Bronchial epithelial cell (primary cell): ENCODE data around the gene GLB1L. TPM values are rescaled to one million over a fixed set of nuclear protein-coding genes. Genes with fewer than 3 reads are reported as not detected.

Experiments
- DNase-seq: peaks from one replicate; pipeline ENCODE4 v3.0.0-alpha.2; 2010; ENCODE audit warnings: low read depth
- FAIRE-seq: peaks from 2 replicates; lab custom pipeline; 2011; peaks lifted over from hg19 to GRCh38; lab: Jason Lieb, UNC
- H3K27me3 ChIP-seq: 2 replicates; pipeline ENCODE4 v1.5.1; 2011; ENCODE audit warnings: low read length; ENCODE audit not compliant: control insufficient read depth, insufficient read depth
- H3K36me3 ChIP-seq: 2 replicates; pipeline ENCODE4 v1.5.1; 2011; ENCODE audit warnings: low read length; ENCODE audit not compliant: control insufficient read depth, insufficient read depth
- H3K4me3 ChIP-seq: 2 replicates; pipeline ENCODE4 v1.5.1; 2011; ENCODE audit warnings: mild to moderate bottlenecking, low read depth, low read length, control low read depth
- CTCF ChIP-seq: IDR thresholded peaks from 2 replicates; pipeline ENCODE4 v1.5.1; 2011; ENCODE audit warnings: mild to moderate bottlenecking, moderate library complexity, low read length, control low read depth, inconsistent platforms; ENCODE audit not compliant: insufficient read depth, severe bottlenecking
- total RNA-seq: library from RNA; depleted of rRNA; stranded (reverse); fragments of >200 nt; gene quantifications from 2 replicates; pipeline ENCODE4 v1.2.1, GENCODE V29; 2014

Gene GLB1L
- total RNA-seq, 1 donor from 2014 or later: 3.7 TPM

GRCh38 chr2:219220652-219221402 is 24.4 kb downstream of the GLB1L start:
- DNase-seq (no peak), FAIRE-seq (no peak)
- Histone ChIP-seq H3K4me3 (no peak overlapping the region), H3K27me3 (no peaks in the 10 kb centered on the region), H3K36me3 (peaks cover 50% of the 10 kb centered on the region)
- TF ChIP-seq CTCF: no peak

- FAIRE-seq: no peak
- DNase-seq: no peak
- Histone ChIP-seq H3K36me3 (peaks cover 49% of the 10 kb centered on the region), H3K4me3 (no peak overlapping the region), H3K27me3 (no peaks in the 10 kb centered on the region)
- no peak for TF ChIP-seq CTCF
These were observed 25.3 kb downstream of the GLB1L start for GRCh38 chr2:219219784-219220532.

GRCh38 chr2:219218732-219219701 is 26.2 kb downstream of the GLB1L start, which contains the start of gene ABCB6:
Gene ABCB6, minus strand, starts transcription at chr2:219218958. Its CDS starts 285 bp downstream, at chr2:219218673.
- FAIRE-seq (no peak), DNase-seq (peak; percentile 74)
- peaks cover 50% of the 10 kb centered on the region for H3K36me3 ChIP-seq

GRCh38 chr2:219218217-219218731 is 27.0 kb downstream of the GLB1L start:
- Histone ChIP-seq H3K36me3 (peaks cover 48% of the 10 kb centered on the region), H3K27me3 (no peaks in the 10 kb centered on the region), H3K4me3 (peak overlapping the region; percentile 75)
- peak; percentile 1 for TF ChIP-seq CTCF
- no peak for FAIRE-seq
- peak; percentile 51 for DNase-seq

More at GRCh38 chr2:219218732-219219701, 26.2 kb downstream of the GLB1L start, which contains the start of gene ABCB6:
- Histone ChIP-seq H3K27me3 (no peaks in the 10 kb centered on the region), H3K4me3 (peak within 1 kb of the TSS; percentile 75)
- TF ChIP-seq CTCF: no peak

- H3K4me3 ChIP-seq: no peak overlapping the region
- no peak for TF ChIP-seq CTCF
- FAIRE-seq (no peak), DNase-seq (no peak)
- peaks cover 44% of the 10 kb centered on the region for H3K36me3 ChIP-seq
- no peaks in the 10 kb centered on the region for H3K27me3 ChIP-seq
These were observed 28.7 kb downstream of the GLB1L start for GRCh38 chr2:219216535-219216915.
